H9 (cell line): ENCODE results near the gene DAB2IP. TPM values are rescaled to one million over a fixed set of nuclear protein-coding genes. Genes with fewer than 3 reads are reported as not detected.
A peak's percentile ranks its signal among the peaks of the same experiment; 100 is the strongest.

Experiments
- DNase-seq: peaks from one replicate; pipeline ENCODE4 v3.0.0-alpha.2; 2017
- H2AFZ ChIP-seq: one replicate; pipeline ENCODE4 v1.6.1; 2013; ENCODE audit warnings: mild to moderate bottlenecking, low read length, control low read depth, moderate library complexity
- H2AK5ac ChIP-seq: 2 replicates; pipeline ENCODE4 v1.6.1; 2013; ENCODE audit warnings: low read length, control low read depth, mixed read lengths; ENCODE audit not compliant: insufficient read length
- H2BK120ac ChIP-seq: one replicate; pipeline ENCODE4 v1.6.1; 2013; ENCODE audit warnings: low read depth, mild to moderate bottlenecking, low read length, control low read depth, inconsistent platforms; ENCODE audit not compliant: poor library complexity, severe bottlenecking
- H2BK12ac ChIP-seq: 2 replicates; pipeline ENCODE4 v1.6.1; 2013; ENCODE audit warnings: low read length, control low read depth, mixed read lengths, low read depth; ENCODE audit not compliant: insufficient read length
- H2BK15ac ChIP-seq: 2 replicates; pipeline ENCODE4 v1.6.1; 2013; ENCODE audit warnings: low read depth, low read length, control low read depth
- H2BK20ac ChIP-seq: one replicate; pipeline ENCODE4 v1.6.1; 2013; ENCODE audit warnings: low read depth, mild to moderate bottlenecking, low read length, control low read depth, inconsistent platforms; ENCODE audit not compliant: poor library complexity, severe bottlenecking
- H2BK5ac ChIP-seq: 2 replicates; pipeline ENCODE4 v1.6.1; 2013; ENCODE audit warnings: low read length, control low read depth, mixed read lengths; ENCODE audit not compliant: insufficient read length
- H3K14ac ChIP-seq: 2 replicates; pipeline ENCODE4 v1.6.1; 2013; ENCODE audit warnings: low read length, control low read depth; ENCODE audit not compliant: insufficient read depth
- H3K18ac ChIP-seq: 2 replicates; pipeline ENCODE4 v1.6.1; 2013; ENCODE audit warnings: low read depth, mild to moderate bottlenecking, mixed read lengths, low read length, control low read depth; ENCODE audit not compliant: insufficient read length
- H3K23ac ChIP-seq: 2 replicates; pipeline ENCODE4 v1.6.1; 2013; ENCODE audit warnings: low read length, control low read depth, mixed read lengths, low read depth; ENCODE audit not compliant: insufficient read length
- H3K23me2 ChIP-seq: 2 replicates; pipeline ENCODE4 v1.6.1; 2013; ENCODE audit warnings: low read depth, mild to moderate bottlenecking, mixed read lengths, low read length, control low read depth; ENCODE audit not compliant: insufficient read length, poor library complexity, severe bottlenecking
- H3K27ac ChIP-seq: 2 replicates; pipeline ENCODE4 v1.5.1; 2013; ENCODE audit warnings: low read length, control low read depth, mixed read lengths, low read depth; ENCODE audit not compliant: insufficient read length
- H3K27me3 ChIP-seq: 2 replicates; pipeline ENCODE4 v1.6.1; 2013; ENCODE audit warnings: low read length, control low read depth, inconsistent platforms; ENCODE audit not compliant: insufficient read depth
- H3K4ac ChIP-seq: 2 replicates; pipeline ENCODE4 v1.6.1; 2013; ENCODE audit warnings: low read depth, mild to moderate bottlenecking, control low read depth, inconsistent platforms, low read length, moderate library complexity
- H3K4me1 ChIP-seq: 2 replicates; pipeline ENCODE4 v1.6.1; 2013; ENCODE audit warnings: low read length, control low read depth, inconsistent platforms; ENCODE audit not compliant: insufficient read depth
- H3K4me2 ChIP-seq: 2 replicates; pipeline ENCODE4 v1.6.1; 2013; ENCODE audit warnings: low read length, control low read depth, mixed read lengths; ENCODE audit not compliant: insufficient read length, insufficient read depth
- H3K56ac ChIP-seq: 2 replicates; pipeline ENCODE4 v1.6.1; 2013; ENCODE audit warnings: low read depth, mild to moderate bottlenecking, mixed read lengths, low read length, control low read depth; ENCODE audit not compliant: insufficient read length
- H3K79me1 ChIP-seq: 2 replicates; pipeline ENCODE4 v1.6.1; 2013; ENCODE audit warnings: low read depth, mild to moderate bottlenecking, moderate library complexity, low read length, control low read depth, inconsistent platforms; ENCODE audit not compliant: insufficient read depth, poor library complexity, severe bottlenecking
- H3K79me2 ChIP-seq: 2 replicates; pipeline ENCODE4 v1.6.1; 2013; ENCODE audit warnings: low read length, control low read depth, inconsistent platforms; ENCODE audit not compliant: insufficient read depth
- H3K9ac ChIP-seq: 2 replicates; pipeline ENCODE4 v1.6.1; 2013; ENCODE audit warnings: low read length, control low read depth, mixed read lengths; ENCODE audit not compliant: insufficient read length; ENCODE audit errors: extremely low read depth
- H3K9me3 ChIP-seq: one replicate; pipeline ENCODE4 v1.6.1; 2013; ENCODE audit warnings: low read depth, low read length, inconsistent platforms; ENCODE audit not compliant: control insufficient read depth
- H3T11ph ChIP-seq: one replicate; pipeline ENCODE4 v1.6.1; 2013; ENCODE audit warnings: mild to moderate bottlenecking, low read length, control low read depth, inconsistent platforms
- H4K20me1 ChIP-seq: one replicate; pipeline ENCODE4 v1.6.1; 2013; ENCODE audit not compliant: control insufficient read depth, insufficient read length, insufficient read depth
- H4K5ac ChIP-seq: 2 replicates; pipeline ENCODE4 v1.6.1; 2013; ENCODE audit warnings: low read depth, mild to moderate bottlenecking, mixed read lengths, low read length, control low read depth; ENCODE audit not compliant: insufficient read length
- H4K8ac ChIP-seq: replicated peaks from 2 replicates; pipeline ENCODE4 v1.6.1; 2013; ENCODE audit warnings: low read length, control low read depth, mixed read lengths, low read depth; ENCODE audit not compliant: insufficient read length
- H4K91ac ChIP-seq: 2 replicates; pipeline ENCODE4 v1.6.1; 2013; ENCODE audit warnings: low read depth, mild to moderate bottlenecking, moderate library complexity, mixed read lengths, low read length, control low read depth; ENCODE audit not compliant: insufficient read length
- H3K27ac Mint-ChIP-seq, 3 experiments: 2 replicates in 2 of 3; 3 replicates in 1 of 3; pipeline ENCODE4 v1.8.0; 2020 to 2021; ENCODE audit warnings: mixed read lengths in 3 of 3, mild to moderate bottlenecking in 1 of 3, moderate library complexity in 1 of 3
- H3K27me3 Mint-ChIP-seq: 2 replicates; pipeline ENCODE4 v1.8.0; 2021; ENCODE audit warnings: low read depth, mild to moderate bottlenecking, moderate library complexity, mixed read lengths
- H3K36me3 Mint-ChIP-seq, 3 experiments: 2 replicates in 2 of 3; 3 replicates in 1 of 3; pipeline ENCODE4 v1.8.0; 2020 to 2021; ENCODE audit warnings: low read depth in 3 of 3, mixed read lengths in 3 of 3; ENCODE audit not compliant: insufficient read depth in 1 of 3
- H3K4me1 Mint-ChIP-seq, 2 experiments: 2 replicates each; pipeline ENCODE4 v1.8.0; 2020; ENCODE audit warnings: mixed read lengths in 2 of 2
- H3K4me3 Mint-ChIP-seq, 2 experiments: 2 replicates in 1 of 2; 3 replicates in 1 of 2; pipeline ENCODE4 v1.8.0; 2020 to 2021; ENCODE audit warnings: mild to moderate bottlenecking in 2 of 2, mixed read lengths in 2 of 2, moderate library complexity in 1 of 2
- H3K9me3 Mint-ChIP-seq, 2 experiments: 2 replicates in 1 of 2; 3 replicates in 1 of 2; pipeline ENCODE4 v1.8.0; 2020; ENCODE audit warnings: mild to moderate bottlenecking in 2 of 2, mixed read lengths in 2 of 2, moderate library complexity in 1 of 2
- CTCF ChIP-seq: fragments of 200-600 bp; sonication (generic); conservative IDR thresholded peaks from 3 replicates; pipeline ENCODE4 v1.8.0; 2021; ENCODE audit warnings: antibody characterized with exemption, mild to moderate bottlenecking
- WGBS: extraction: QIAGEN DNeasy Blood & Tissue Kit; methylation state at CpG from one replicate; pipeline ENCODE4 v1.1.7; 2013; ENCODE audit warnings: missing lambda C conversion rate, low lambda C conversion rate, mixed read lengths; ENCODE audit not compliant: insufficient read length; ENCODE audit errors: extremely low coverage; 5-methylcytosine and 5-hydroxymethylcytosine counted together
- total RNA-seq: library from RNA; stranded (reverse); gene quantifications from 2 replicates; pipeline ENCODE4 v1.2.1, GENCODE V29; 2021

DAB2IP gene
- total RNA-seq, 1 experiment from 2014 or later: 22.6 TPM

GRCh38 chr9:121663591-121663990 is 12.2 kb downstream of the DAB2IP start:
- peaks cover 21 to 27% of the 10 kb centered on the region in 2 experiments for H3K4me1 Mint-ChIP-seq
- Histone ChIP-seq H2BK120ac (no peak overlapping the region), H3K4me2 (no peak overlapping the region), H4K5ac (no peak overlapping the region), H2BK20ac (no peak overlapping the region), H3K79me1 (no peaks in the 10 kb centered on the region), H3K18ac (no peak overlapping the region), H2AK5ac (no peak overlapping the region), H3K14ac (no peak overlapping the region), H2BK15ac (no peak overlapping the region), H4K8ac (no peak overlapping the region), H2BK12ac (no peak overlapping the region), H3K9me3 (no peaks in the 10 kb centered on the region), H3K4me1 (no peaks in the 10 kb centered on the region), H3K27ac (no peak overlapping the region), H3K56ac (no peak overlapping the region), H3K23me2 (no peaks in the 10 kb centered on the region), H4K20me1 (peaks cover 4% of the 10 kb centered on the region), H3K27me3 (no peaks in the 10 kb centered on the region), H4K91ac (no peak overlapping the region), H3K9ac (no peak overlapping the region), H2BK5ac (no peak overlapping the region), H3K79me2 (no peaks in the 10 kb centered on the region; the same call in 1 of the 2 replicates), H3K4ac (no peak overlapping the region), H3T11ph (no peak overlapping the region), H2AFZ (no peak overlapping the region), H3K23ac (no peak overlapping the region)
- no peaks in the 10 kb centered on the region for H3K9me3 Mint-ChIP-seq
- WGBS: no CpG with 5 or more reads among the region's 7 CpGs
- no peak for TF ChIP-seq CTCF
- peaks cover 0 to 16% (median 5%) of the 10 kb centered on the region in 3 experiments; a peak in 3 of 7 replicates for H3K36me3 Mint-ChIP-seq
- H3K27ac Mint-ChIP-seq: peak overlapping the region in 1 of 3 experiments; percentile 18; a peak in 1 of 7 replicates
- no peaks in the 10 kb centered on the region; the same call in 1 of the 2 replicates for H3K27me3 Mint-ChIP-seq
- no peak overlapping the region; a peak in 1 of 5 replicates for H3K4me3 Mint-ChIP-seq
- no peak for DNase-seq
